Effector CD4-positive, alpha-beta T cell (primary cell): Measurements from ENCODE around the gene QRFP.

Experiments used
- DNase-seq: peaks from one replicate; pipeline ENCODE4 v3.0.0-alpha.2; 2020

Gene QRFP

GRCh38 chr9:130890870-130891687 lies 5.5 kb downstream of the QRFP start:
- DNase-seq, result no peak

- no peak for DNase-seq
These were observed 6.5 kb downstream of the QRFP start for GRCh38 chr9:130890124-130890523.

- DNase-seq, result no peak
These were observed 8.3 kb downstream of the QRFP start for GRCh38 chr9:130888146-130888885.

GRCh38 chr9:130887494-130888144 lies 9.0 kb downstream of the QRFP start:
- no peak for DNase-seq

- DNase-seq, result no peak
These were observed 9.6 kb downstream of the QRFP start for GRCh38 chr9:130886981-130887380.

GRCh38 chr9:130885484-130886375 lies 10.9 kb downstream of the QRFP start:
- no peak for DNase-seq

GRCh38 chr9:130884542-130885483 lies 11.8 kb downstream of the QRFP start:
- no peak for DNase-seq

GRCh38 chr9:130884111-130884531 lies 12.5 kb downstream of the QRFP start:
- no peak for DNase-seq

GRCh38 chr9:130883479-130883878 lies 13.1 kb downstream of the QRFP start:
- no peak for DNase-seq

- DNase-seq, result no peak
These were observed 13.9 kb downstream of the QRFP start for GRCh38 chr9:130882696-130883225.

- DNase-seq, result no peak
These were observed 15.1 kb downstream of the QRFP start for GRCh38 chr9:130881516-130881915.

GRCh38 chr9:130880599-130881220 lies 15.9 kb downstream of the QRFP start:
- DNase-seq, result no peak

GRCh38 chr9:130879863-130880411 lies 16.7 kb downstream of the QRFP start:
- no peak for DNase-seq

GRCh38 chr9:130878295-130878694 lies 18.3 kb downstream of the QRFP start:
- no peak for DNase-seq

- DNase-seq, result no peak
These were observed 19.3 kb downstream of the QRFP start for GRCh38 chr9:130877300-130877699.

GRCh38 chr9:130874783-130875182 lies 21.8 kb downstream of the QRFP start:
- no peak for DNase-seq

- no peak for DNase-seq
These were observed 22.6 kb downstream of the QRFP start for GRCh38 chr9:130873966-130874365.

GRCh38 chr9:130872912-130873503 lies 23.6 kb downstream of the QRFP start:
- no peak for DNase-seq

- DNase-seq, result no peak
These were observed 24.1 kb downstream of the QRFP start for GRCh38 chr9:130872508-130872907.

GRCh38 chr9:130872093-130872492 lies 24.5 kb downstream of the QRFP start:
- DNase-seq, result no peak
